MCF 10A (cell line): ENCODE results near the gene TMEM181. TPM values are rescaled to one million over a fixed set of nuclear protein-coding genes. Genes with fewer than 3 reads are reported as not detected.

Source experiments
- BruUV-seq: library from RNA; stranded (reverse); fragments of 400-500 nt; replicated peaks from 2 replicates; lab custom pipeline; 2021; lab: Mats Ljungman, UMichigan
- CTCF ChIA-PET: fragments of 300-600 bp; sonication (Branson Sonifier 250); formaldehyde crosslinking; extraction: SDS; loops from one replicate; lab custom pipeline; 2021; ENCODE audit warnings: antibody characterized with exemption, inconsistent platforms; lab: Yijun Ruan, JAX
- POLR2A ChIA-PET: fragments of 300-600, 350-650 bp; sonication (Branson Sonifier 250); formaldehyde crosslinking; extraction: SDS; loops from one replicate; lab custom pipeline; 2020; ENCODE audit warnings: antibody characterized with exemption, inconsistent platforms; lab: Yijun Ruan, JAX
- DNase-seq: peaks from one replicate; pipeline ENCODE4 v3.0.0-alpha.2; 2018; ENCODE audit not compliant: unreplicated experiment
- H3K27ac Mint-ChIP-seq: one replicate; pipeline ENCODE4 v1.8.0; 2022; ENCODE audit warnings: mild to moderate bottlenecking, low read depth, mixed read lengths; ENCODE audit not compliant: unreplicated experiment
- H3K27me3 Mint-ChIP-seq: one replicate; pipeline ENCODE4 v1.8.0; 2022; ENCODE audit warnings: mixed read lengths; ENCODE audit not compliant: insufficient read depth, unreplicated experiment
- H3K36me3 Mint-ChIP-seq: one replicate; pipeline ENCODE4 v1.8.0; 2022; ENCODE audit warnings: mild to moderate bottlenecking, moderate library complexity, mixed read lengths; ENCODE audit not compliant: insufficient read depth, unreplicated experiment
- H3K4me1 Mint-ChIP-seq: one replicate; pipeline ENCODE4 v1.8.0; 2022; ENCODE audit warnings: mixed read lengths; ENCODE audit not compliant: insufficient read depth, unreplicated experiment
- H3K4me3 Mint-ChIP-seq: one replicate; pipeline ENCODE4 v1.8.0; 2022; ENCODE audit warnings: mild to moderate bottlenecking, moderate library complexity, mixed read lengths; ENCODE audit not compliant: unreplicated experiment
- H3K9me3 Mint-ChIP-seq: one replicate; pipeline ENCODE4 v1.8.0; 2022; ENCODE audit warnings: mixed read lengths; ENCODE audit not compliant: unreplicated experiment
- intact Hi-C: fragments of 100-400 bp; cut with micrococcal nuclease; formaldehyde crosslinking; loops from 2 replicates; pipeline ENCODE4 v1.14.1; 2022
- total RNA-seq: library from RNA; stranded (reverse); gene quantifications from 2 replicates; pipeline ENCODE4 v1.2.3, GENCODE V29; 2022
- TF ChIP-seq, protein P1 (sequence below): fragments of 200-600 bp; IDR thresholded peaks from one replicate; pipeline ENCODE4 v1.8.0; 2022; ENCODE audit warnings: antibody characterized with exemption, mild to moderate bottlenecking; ENCODE audit not compliant: unreplicated experiment

TMEM181 gene
- total RNA-seq, 1 experiment from 2014 or later = 25.3 TPM

DNA sequence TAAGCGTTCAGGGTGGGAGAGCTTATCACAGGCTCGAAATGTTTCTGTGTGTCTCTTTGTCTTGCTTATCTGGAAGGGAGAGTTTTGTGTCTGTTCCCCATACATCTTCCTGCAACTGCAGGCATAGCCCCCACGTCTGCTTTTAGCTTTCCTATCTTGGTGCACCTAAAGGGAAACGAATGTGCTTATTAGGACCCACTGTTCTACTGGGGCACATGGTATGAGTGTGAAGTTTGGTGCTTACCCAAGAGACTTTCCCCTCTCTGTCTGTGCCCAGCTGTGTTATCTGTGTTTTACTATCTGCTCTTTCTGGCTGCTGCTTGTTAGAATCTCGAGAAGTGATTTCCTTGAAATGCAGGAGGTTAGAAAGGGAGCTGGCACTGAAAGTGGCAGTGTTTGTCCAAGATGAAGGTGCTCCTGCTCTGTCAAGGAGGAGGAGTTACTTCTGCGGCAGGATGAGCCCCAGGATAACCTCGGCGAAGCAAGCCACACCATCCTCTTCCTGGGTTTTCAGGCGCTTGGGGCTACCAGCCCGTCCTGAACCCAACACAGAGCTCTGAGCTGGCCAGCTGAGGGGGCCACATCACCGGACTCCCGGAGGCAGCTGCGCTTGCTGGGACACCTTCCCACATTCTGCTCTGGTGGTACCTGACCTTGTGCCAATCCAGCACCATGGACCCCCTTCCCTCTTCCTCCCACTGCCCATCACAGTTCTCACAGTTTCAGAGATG lies 61.2 kb downstream of the TMEM181 start:
- Mint-ChIP-seq H3K4me3 (no peak overlapping the region), H3K27me3 (no peaks in the 10 kb centered on the region), H3K27ac (no peak overlapping the region), H3K4me1 (no peaks in the 10 kb centered on the region), H3K9me3 (no peaks in the 10 kb centered on the region), H3K36me3 (peaks cover 53% of the 10 kb centered on the region)
- intact Hi-C loops = no loop called here
- TF ChIP-seq, protein P1, sequence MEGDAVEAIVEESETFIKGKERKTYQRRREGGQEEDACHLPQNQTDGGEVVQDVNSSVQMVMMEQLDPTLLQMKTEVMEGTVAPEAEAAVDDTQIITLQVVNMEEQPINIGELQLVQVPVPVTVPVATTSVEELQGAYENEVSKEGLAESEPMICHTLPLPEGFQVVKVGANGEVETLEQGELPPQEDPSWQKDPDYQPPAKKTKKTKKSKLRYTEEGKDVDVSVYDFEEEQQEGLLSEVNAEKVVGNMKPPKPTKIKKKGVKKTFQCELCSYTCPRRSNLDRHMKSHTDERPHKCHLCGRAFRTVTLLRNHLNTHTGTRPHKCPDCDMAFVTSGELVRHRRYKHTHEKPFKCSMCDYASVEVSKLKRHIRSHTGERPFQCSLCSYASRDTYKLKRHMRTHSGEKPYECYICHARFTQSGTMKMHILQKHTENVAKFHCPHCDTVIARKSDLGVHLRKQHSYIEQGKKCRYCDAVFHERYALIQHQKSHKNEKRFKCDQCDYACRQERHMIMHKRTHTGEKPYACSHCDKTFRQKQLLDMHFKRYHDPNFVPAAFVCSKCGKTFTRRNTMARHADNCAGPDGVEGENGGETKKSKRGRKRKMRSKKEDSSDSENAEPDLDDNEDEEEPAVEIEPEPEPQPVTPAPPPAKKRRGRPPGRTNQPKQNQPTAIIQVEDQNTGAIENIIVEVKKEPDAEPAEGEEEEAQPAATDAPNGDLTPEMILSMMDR = no peak
- BruUV-seq = no TSS peak
- ChIA-PET CTCF (interaction anchor here (0.6 to 1.7 kb wide), 3 partner anchors 29 to 76 kb away, joined by 3 to 4 read pairs (median 4); no protein-coding TSS in a partner anchor), POLR2A (interaction anchor here (0.7 kb wide), 1 partner anchor 10 kb away, joined by 3 read pairs; no protein-coding TSS in a partner anchor)
- DNase-seq = no peak

GRCh38 chr6:158621694-158622544 lies 62.0 kb downstream of the TMEM181 start:
- POLR2A ChIA-PET = interaction anchor here (0.5 to 0.8 kb wide), 2 partner anchors 22 to 116 kb away, joined by 3 to 5 read pairs; no protein-coding TSS in a partner anchor
- CTCF ChIA-PET = interaction anchor here (0.6 to 1.7 kb wide), 3 partner anchors 16 to 76 kb away, joined by 3 to 4 read pairs (median 3); no protein-coding TSS in a partner anchor
- Mint-ChIP-seq H3K36me3 (peaks cover 53% of the 10 kb centered on the region), H3K27me3 (no peaks in the 10 kb centered on the region), H3K9me3 (no peaks in the 10 kb centered on the region), H3K4me3 (no peak overlapping the region), H3K27ac (no peak overlapping the region), H3K4me1 (no peaks in the 10 kb centered on the region)
- BruUV-seq = no TSS peak
- TF ChIP-seq, protein P1 = no peak
- DNase-seq = no peak
- intact Hi-C loops = no loop called here

DNA sequence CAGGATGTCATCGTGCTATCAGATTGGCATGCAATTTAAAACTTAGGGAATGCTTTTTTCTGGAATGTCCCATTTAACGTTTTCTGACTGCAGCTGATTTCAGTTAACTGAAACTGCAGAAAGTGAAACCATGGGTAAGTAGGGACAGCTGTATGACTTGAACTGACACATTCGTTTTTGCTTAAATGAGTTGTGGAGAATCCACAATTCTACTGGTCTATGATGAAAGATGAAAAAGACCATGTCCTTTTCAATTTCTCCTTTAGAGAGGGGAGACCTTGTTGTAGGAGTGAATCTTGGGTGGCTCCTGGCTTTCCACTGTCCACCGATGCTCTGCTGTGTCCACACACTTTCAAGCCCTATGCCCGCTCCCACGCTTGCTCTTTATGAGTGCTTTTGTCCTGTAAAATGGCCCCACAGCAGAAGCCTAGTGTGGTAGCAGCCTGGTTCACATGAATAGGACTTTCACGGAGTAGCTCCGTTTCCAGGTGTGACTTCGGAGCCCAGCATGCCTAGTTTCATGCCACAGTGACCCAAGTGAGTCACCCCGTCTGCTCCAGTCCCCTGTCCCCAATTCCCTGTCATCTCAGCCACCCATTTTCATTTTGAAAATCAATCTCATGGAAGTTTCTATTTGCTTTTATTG lies 62.8 kb downstream of the TMEM181 start:
- Mint-ChIP-seq H3K4me3 (no peak overlapping the region), H3K27ac (no peak overlapping the region), H3K9me3 (no peaks in the 10 kb centered on the region), H3K27me3 (no peaks in the 10 kb centered on the region), H3K4me1 (no peaks in the 10 kb centered on the region), H3K36me3 (peaks cover 53% of the 10 kb centered on the region)
- TF ChIP-seq, protein P1 = no peak
- BruUV-seq = no TSS peak
- intact Hi-C loops = no loop called here
- ChIA-PET POLR2A (interaction anchor here (0.5 to 0.8 kb wide), 2 partner anchors 21 to 116 kb away, joined by 3 to 5 read pairs; no protein-coding TSS in a partner anchor), CTCF (interaction anchor here (1.0 to 1.8 kb wide), 2 partner anchors 16 to 17 kb away, joined by 3 read pairs; no protein-coding TSS in a partner anchor)
- no peak for DNase-seq
